HG03354 (cell line): ENCODE results near the gene ZFP91.

Experiments used
- ATAC-seq: cut with Tn5 transposase; IDR thresholded peaks from one replicate; pipeline ENCODE4 v1.9.1; 2021; ENCODE audit warnings: mild to moderate bottlenecking; ENCODE audit not compliant: unreplicated experiment, poor library complexity, severe bottlenecking

ZFP91 gene

DNA sequence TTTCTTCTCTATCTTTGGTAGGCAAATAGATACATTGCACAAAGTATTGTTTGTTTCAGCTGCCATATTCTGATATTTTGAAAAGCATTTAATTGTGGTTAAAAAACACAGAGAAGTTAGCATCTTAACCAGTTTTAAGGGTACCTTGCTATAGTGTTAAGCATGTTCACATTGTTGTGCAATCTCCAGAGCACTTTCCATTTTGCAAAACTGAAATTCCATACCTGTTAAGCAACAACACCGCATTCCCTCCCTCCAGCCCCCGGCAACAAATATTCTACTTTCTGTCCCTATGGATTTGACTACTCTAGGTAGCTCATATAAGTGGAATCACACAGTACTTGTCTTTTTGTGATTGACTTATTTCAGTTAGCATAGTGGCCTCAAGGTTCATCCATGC is 77.5 kb downstream of the ZFP91 start:
- no peak for ATAC-seq

DNA sequence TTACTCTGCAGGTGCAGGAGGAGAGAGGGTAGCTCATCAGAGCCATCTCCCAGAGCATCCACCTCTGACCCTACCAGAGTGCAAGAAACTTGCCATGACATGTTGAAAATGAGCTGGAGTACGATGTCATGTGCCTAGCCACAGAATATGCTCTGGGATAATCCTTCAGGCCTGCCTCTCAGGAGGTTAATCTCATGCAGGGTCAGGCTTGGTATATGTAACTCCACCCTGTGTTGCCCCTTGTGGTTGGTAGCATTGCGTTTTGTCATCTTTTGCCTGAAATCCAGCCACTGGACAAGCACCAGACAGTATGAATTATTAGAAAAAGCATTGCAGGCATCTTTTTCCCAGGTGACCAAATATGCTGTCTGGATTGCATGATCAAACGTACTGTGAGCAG is 79.8 kb downstream of the ZFP91 start:
- ATAC-seq, result no peak

DNA sequence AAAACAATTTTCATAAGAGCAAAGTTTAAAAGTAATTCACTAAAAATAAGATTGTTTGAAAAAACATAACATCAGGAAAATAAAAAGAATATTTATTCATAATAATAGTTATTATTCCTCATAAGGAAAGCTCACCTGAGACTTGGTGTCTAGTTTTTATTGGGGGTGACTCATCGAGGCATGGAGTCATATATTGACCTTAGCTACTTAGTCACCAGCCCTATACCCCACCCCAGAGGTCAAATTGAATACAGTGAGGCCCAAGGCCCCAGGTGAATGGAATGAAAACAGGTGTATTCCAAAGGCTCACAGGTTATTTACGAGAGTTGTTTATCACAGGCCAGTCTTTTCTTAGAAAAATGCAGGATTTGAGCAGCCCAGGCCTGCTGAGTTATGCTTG is 80.5 kb downstream of the ZFP91 start:
- no peak for ATAC-seq

GRCh38 chr11:58659910-58660570 is 81.2 kb downstream of the ZFP91 start:
- ATAC-seq, result no peak
